Caco-2 (cell line): ENCODE measurements around the gene ETFA. TPM values are rescaled to one million over a fixed set of nuclear protein-coding genes. Genes with fewer than 3 reads are reported as not detected.

ENCODE experiments used
- BruUV-seq: library from RNA; stranded (reverse); fragments of 400-500 nt; replicated peaks from 2 replicates; lab custom pipeline; 2021; lab: Mats Ljungman, UMichigan
- CTCF ChIA-PET: fragments of 300-600 bp; sonication (Branson Sonifier 250); formaldehyde crosslinking; loops from one replicate; lab custom pipeline; 2022; ENCODE audit warnings: antibody characterized with exemption; lab: Charles Lee
- POLR2A ChIA-PET: fragments of 300-600 bp; sonication (Branson Sonifier 250); formaldehyde crosslinking; loops from one replicate; lab custom pipeline; 2022; ENCODE audit warnings: antibody characterized with exemption; lab: Charles Lee
- DNase-seq, 2 experiments: peaks; one replicate each; pipeline versions ENCODE4 v3.0.0 to v3.0.0-alpha.2; 2020 to 2022
- H3K27me3 ChIP-seq: replicated peaks from 2 replicates; pipeline ENCODE4 v1.6.0; 2011; ENCODE audit warnings: low read length; ENCODE audit not compliant: control insufficient read depth, insufficient read depth
- H3K36me3 ChIP-seq: 2 replicates; pipeline ENCODE4 v1.5.1; 2011; ENCODE audit warnings: low read length; ENCODE audit not compliant: control insufficient read depth, insufficient read depth
- H3K4me1 ChIP-seq: fragments of 250-450 bp; sonication (Bioruptor Pico); 2 replicates; pipeline ENCODE4 v1.5.1; 2020; ENCODE audit warnings: mild to moderate bottlenecking
- H3K4me3 ChIP-seq: 2 replicates; pipeline ENCODE4 v1.5.1; 2011; ENCODE audit warnings: low read depth, mild to moderate bottlenecking, control low read depth, low read length
- H3K9me3 ChIP-seq: fragments of 250-450 bp; sonication (Bioruptor Pico); 2 replicates; pipeline ENCODE4 v1.5.1; 2020; ENCODE audit warnings: mild to moderate bottlenecking, moderate library complexity
- H3K27ac Mint-ChIP-seq: one replicate; pipeline ENCODE4 v1.8.0; 2022; ENCODE audit warnings: mixed read lengths; ENCODE audit not compliant: unreplicated experiment
- H3K27me3 Mint-ChIP-seq: one replicate; pipeline ENCODE4 v1.8.0; 2022; ENCODE audit warnings: mixed read lengths; ENCODE audit not compliant: insufficient read depth, unreplicated experiment
- H3K36me3 Mint-ChIP-seq: one replicate; pipeline ENCODE4 v1.8.0; 2022; ENCODE audit warnings: mild to moderate bottlenecking, mixed read lengths; ENCODE audit not compliant: insufficient read depth, unreplicated experiment
- H3K4me1 Mint-ChIP-seq: one replicate; pipeline ENCODE4 v1.8.0; 2022; ENCODE audit warnings: low read depth, mixed read lengths; ENCODE audit not compliant: unreplicated experiment
- H3K4me3 Mint-ChIP-seq: one replicate; pipeline ENCODE4 v1.8.0; 2022; ENCODE audit warnings: mild to moderate bottlenecking, moderate library complexity, mixed read lengths; ENCODE audit not compliant: unreplicated experiment
- H3K9me3 Mint-ChIP-seq: one replicate; pipeline ENCODE4 v1.8.0; 2022; ENCODE audit warnings: mixed read lengths; ENCODE audit not compliant: unreplicated experiment
- intact Hi-C: fragments of 100-400 bp; cut with micrococcal nuclease; formaldehyde crosslinking; loops from one replicate; pipeline ENCODE4 v1.10.0; 2022; ENCODE audit not compliant: unreplicated experiment
- total RNA-seq: library from RNA; stranded (reverse); gene quantifications from 2 replicates; pipeline ENCODE4 v1.2.3, GENCODE V29; 2022
- TF ChIP-seq, protein P1 (sequence below), 2 experiments: fragments of 200-600 bp in 1 of 2; IDR thresholded peaks; 1 replicate in 1 of 2; 2 replicates in 1 of 2; pipeline versions ENCODE4 v1.5.1 to v1.8.0; 2011 to 2022; ENCODE audit warnings: antibody characterized with exemption in 1 of 2, control low read depth in 1 of 2, inconsistent platforms in 1 of 2, low read depth in 1 of 2, low read length in 1 of 2, mild to moderate bottlenecking in 1 of 2, moderate library complexity in 1 of 2; ENCODE audit not compliant: insufficient read depth in 1 of 2, severe bottlenecking in 1 of 2, unreplicated experiment in 1 of 2

The ETFA gene
- total RNA-seq, 1 experiment from 2014 or later: 260 TPM

DNA sequence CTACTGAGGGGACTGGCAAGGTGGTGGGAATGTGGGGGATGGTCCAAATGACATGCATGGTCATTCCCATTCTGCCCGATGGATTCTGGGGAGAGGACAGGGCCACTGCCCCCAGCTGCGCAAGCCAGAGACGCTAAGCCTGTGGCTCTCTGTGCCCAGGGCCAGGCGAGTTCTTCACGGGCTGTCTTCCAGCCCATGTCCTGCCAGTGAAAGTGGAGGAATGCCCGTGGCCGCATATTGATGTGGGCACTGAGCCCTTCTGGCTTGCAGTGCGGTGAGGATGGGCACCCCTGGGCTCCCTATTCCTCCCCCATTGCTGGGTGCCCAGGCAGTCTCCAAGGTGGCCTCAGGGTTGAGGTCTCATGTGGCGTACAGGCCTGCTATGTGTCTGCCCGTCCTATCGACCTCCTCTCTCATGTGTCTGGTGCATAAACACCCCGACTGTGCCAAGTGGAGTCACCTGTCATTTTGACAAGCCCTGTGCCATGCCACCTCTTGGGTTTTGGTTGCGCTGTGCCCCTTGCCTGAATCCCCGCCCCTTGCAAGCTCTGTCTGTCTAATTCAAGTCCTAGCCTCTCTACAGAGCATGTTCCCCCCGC is 134.7 kb downstream of the ETFA start:
- intact Hi-C loops: no loop called here
- TF ChIP-seq, protein P1, sequence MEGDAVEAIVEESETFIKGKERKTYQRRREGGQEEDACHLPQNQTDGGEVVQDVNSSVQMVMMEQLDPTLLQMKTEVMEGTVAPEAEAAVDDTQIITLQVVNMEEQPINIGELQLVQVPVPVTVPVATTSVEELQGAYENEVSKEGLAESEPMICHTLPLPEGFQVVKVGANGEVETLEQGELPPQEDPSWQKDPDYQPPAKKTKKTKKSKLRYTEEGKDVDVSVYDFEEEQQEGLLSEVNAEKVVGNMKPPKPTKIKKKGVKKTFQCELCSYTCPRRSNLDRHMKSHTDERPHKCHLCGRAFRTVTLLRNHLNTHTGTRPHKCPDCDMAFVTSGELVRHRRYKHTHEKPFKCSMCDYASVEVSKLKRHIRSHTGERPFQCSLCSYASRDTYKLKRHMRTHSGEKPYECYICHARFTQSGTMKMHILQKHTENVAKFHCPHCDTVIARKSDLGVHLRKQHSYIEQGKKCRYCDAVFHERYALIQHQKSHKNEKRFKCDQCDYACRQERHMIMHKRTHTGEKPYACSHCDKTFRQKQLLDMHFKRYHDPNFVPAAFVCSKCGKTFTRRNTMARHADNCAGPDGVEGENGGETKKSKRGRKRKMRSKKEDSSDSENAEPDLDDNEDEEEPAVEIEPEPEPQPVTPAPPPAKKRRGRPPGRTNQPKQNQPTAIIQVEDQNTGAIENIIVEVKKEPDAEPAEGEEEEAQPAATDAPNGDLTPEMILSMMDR (IDR thresholded peaks at IDR 0.05; ENCODE audit: insufficient read depth in 1 of 2, low read depth in 1 of 2, low read length in 1 of 2, severe bottlenecking in 1 of 2, unreplicated experiment in 1 of 2): no peak
- H3K9me3 Mint-ChIP-seq: no peaks in the 10 kb centered on the region
- no peak overlapping the region for H3K27ac Mint-ChIP-seq
- no peak overlapping the region for H3K4me3 ChIP-seq
- no TSS peak for BruUV-seq
- ChIA-PET POLR2A (no interaction called here), CTCF (no interaction called here)
- no peaks in the 10 kb centered on the region for H3K27me3 ChIP-seq
- DNase-seq: no peak
- H3K4me1 ChIP-seq: no peaks in the 10 kb centered on the region
- no peaks in the 10 kb centered on the region for H3K27me3 Mint-ChIP-seq
- no peaks in the 10 kb centered on the region for H3K36me3 Mint-ChIP-seq
- H3K36me3 ChIP-seq: no peaks in the 10 kb centered on the region
- no peaks in the 10 kb centered on the region for H3K9me3 ChIP-seq
- no peak overlapping the region for H3K4me3 Mint-ChIP-seq
- no peaks in the 10 kb centered on the region for H3K4me1 Mint-ChIP-seq

DNA sequence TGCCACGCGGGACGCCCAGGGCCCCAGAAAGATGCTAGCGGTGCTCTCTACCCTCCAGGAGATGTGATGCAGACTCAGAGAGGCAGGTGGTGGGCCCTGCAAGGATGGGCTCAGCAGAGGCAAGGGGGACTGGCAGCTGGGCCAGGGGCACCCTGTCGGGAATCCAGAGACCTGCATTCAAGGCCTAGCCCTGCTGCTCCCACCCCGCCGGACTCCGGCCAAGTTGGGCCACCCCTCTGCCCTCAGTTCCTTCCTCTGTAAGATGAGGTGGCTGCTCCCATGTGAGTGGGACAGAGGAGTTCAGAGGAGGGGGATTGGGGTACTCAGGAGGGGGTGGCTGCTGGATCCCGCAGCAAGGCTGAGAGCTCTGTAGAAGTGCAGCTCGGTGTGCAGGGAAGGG is 135.2 kb downstream of the ETFA start:
- CTCF ChIA-PET: no interaction called here

DNA sequence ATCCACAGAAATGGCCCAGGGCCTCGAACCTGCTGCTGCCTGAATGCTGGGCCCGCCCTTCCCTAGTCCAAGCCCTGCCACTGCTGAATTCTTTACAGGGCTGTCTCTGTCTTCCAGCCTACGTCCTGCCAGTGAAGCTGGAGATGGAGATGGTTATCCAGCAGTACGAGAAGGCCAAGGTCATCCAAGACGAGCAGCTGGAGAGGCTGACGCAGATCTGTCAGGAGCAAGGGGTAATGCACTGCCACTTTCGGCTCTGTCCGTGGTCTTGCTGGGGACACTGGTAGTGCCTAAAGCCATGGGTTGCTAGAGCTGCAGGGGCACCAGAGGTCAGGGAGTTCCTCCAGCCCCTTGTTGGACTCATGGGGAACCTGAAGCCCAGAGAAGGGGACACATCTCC is 135.8 kb downstream of the ETFA start:
- Mint-ChIP-seq H3K27me3 (no peaks in the 10 kb centered on the region), H3K27ac (no peak overlapping the region), H3K4me3 (no peak overlapping the region), H3K36me3 (no peaks in the 10 kb centered on the region), H3K4me1 (no peaks in the 10 kb centered on the region), H3K9me3 (no peaks in the 10 kb centered on the region)
- H3K9me3 ChIP-seq: no peaks in the 10 kb centered on the region
- no peaks in the 10 kb centered on the region for H3K4me1 ChIP-seq
- POLR2A ChIA-PET: interaction anchor here (0.6 kb wide), 1 partner anchor 8 kb away, joined by 7 read pairs; no protein-coding TSS in a partner anchor
- CTCF ChIA-PET: no interaction called here
- H3K27me3 ChIP-seq: no peaks in the 10 kb centered on the region
- H3K4me3 ChIP-seq: no peak overlapping the region
- no peak for DNase-seq
- no peaks in the 10 kb centered on the region for H3K36me3 ChIP-seq
- BruUV-seq: no TSS peak
- intact Hi-C loops: no loop called here
- TF ChIP-seq, protein P1 (IDR thresholded peaks at IDR 0.05; ENCODE audit: insufficient read depth in 1 of 2, low read depth in 1 of 2, low read length in 1 of 2, severe bottlenecking in 1 of 2, unreplicated experiment in 1 of 2): no peak

More for the DNA sequence above, 135.2 kb downstream of the ETFA start:
- no peaks in the 10 kb centered on the region for H3K27me3 Mint-ChIP-seq
- TF ChIP-seq, protein P1 (IDR thresholded peaks at IDR 0.05; ENCODE audit: insufficient read depth in 1 of 2, low read depth in 1 of 2, low read length in 1 of 2, severe bottlenecking in 1 of 2, unreplicated experiment in 1 of 2): no peak
- BruUV-seq: no TSS peak
- Histone ChIP-seq H3K9me3 (no peaks in the 10 kb centered on the region), H3K27me3 (no peaks in the 10 kb centered on the region), H3K4me1 (no peaks in the 10 kb centered on the region), H3K36me3 (no peaks in the 10 kb centered on the region), H3K4me3 (no peak overlapping the region)
- no peak for DNase-seq
- H3K27ac Mint-ChIP-seq: no peak overlapping the region
- H3K9me3 Mint-ChIP-seq: no peaks in the 10 kb centered on the region
- POLR2A ChIA-PET: no interaction called here
- no peaks in the 10 kb centered on the region for H3K36me3 Mint-ChIP-seq
- no peaks in the 10 kb centered on the region for H3K4me1 Mint-ChIP-seq
- intact Hi-C loops: no loop called here
- no peak overlapping the region for H3K4me3 Mint-ChIP-seq
